Dendritic cell treated with granulocyte-macrophage colony-stimulating factor and Interleukin-4, amounts not matched to agents 40 ng/mL and 50 ng/mL, for 4 days (primary cell): ENCODE results near the gene NAALADL2.
"Not testable (repeated sequence)": the region's sequence is repeated elsewhere in the genome, so short reads cannot be mapped to it uniquely, and the experiment has no call there.

ENCODE experiments used
- H3K27ac Mint-ChIP-seq: one replicate; pipeline ENCODE4 v1.8.0; 2022; ENCODE audit warnings: mild to moderate bottlenecking, mixed read lengths
- H3K27me3 Mint-ChIP-seq: one replicate; pipeline ENCODE4 v1.8.0; 2022; ENCODE audit warnings: mild to moderate bottlenecking, mixed read lengths
- H3K36me3 Mint-ChIP-seq: one replicate; pipeline ENCODE4 v1.8.0; 2022; ENCODE audit warnings: low read depth, mixed read lengths
- H3K4me1 Mint-ChIP-seq: one replicate; pipeline ENCODE4 v1.8.0; 2022; ENCODE audit warnings: low read depth, mixed read lengths
- H3K4me3 Mint-ChIP-seq: one replicate; pipeline ENCODE4 v1.8.0; 2022; ENCODE audit warnings: mild to moderate bottlenecking, moderate library complexity, mixed read lengths
- H3K9me3 Mint-ChIP-seq: one replicate; pipeline ENCODE4 v1.8.0; 2022; ENCODE audit warnings: mixed read lengths
- intact Hi-C: fragments of 100-400 bp; cut with micrococcal nuclease; formaldehyde crosslinking; loops from one replicate; pipeline ENCODE4 v1.15.0; 2022

NAALADL2 gene

GRCh38 chr3:175127075-175127662 is 268.0 kb downstream of the NAALADL2 start:
- no peak overlapping the region for H3K4me3 Mint-ChIP-seq

GRCh38 chr3:175129126-175129525 is 270.0 kb downstream of the NAALADL2 start:
- Mint-ChIP-seq H3K4me3 (no peak overlapping the region), H3K27me3 (no peaks in the 10 kb centered on the region), H3K4me1 (no peaks in the 10 kb centered on the region), H3K27ac (no peak overlapping the region), H3K9me3 (peaks cover 32% of the 10 kb centered on the region), H3K36me3 (no peaks in the 10 kb centered on the region)
- intact Hi-C loops = no loop called here

More at GRCh38 chr3:175127075-175127662, 268.0 kb downstream of the NAALADL2 start:
- Mint-ChIP-seq H3K27me3 (no peaks in the 10 kb centered on the region), H3K27ac (no peak overlapping the region), H3K4me1 (no peaks in the 10 kb centered on the region), H3K36me3 (no peaks in the 10 kb centered on the region), H3K9me3 (peaks cover 20% of the 10 kb centered on the region)
- intact Hi-C loops = no loop called here

- Mint-ChIP-seq H3K4me3 (no peak overlapping the region), H3K9me3 (peaks cover 31% of the 10 kb centered on the region), H3K27ac (no peak overlapping the region), H3K36me3 (no peaks in the 10 kb centered on the region), H3K4me1 (no peaks in the 10 kb centered on the region), H3K27me3 (no peaks in the 10 kb centered on the region)
- intact Hi-C loops = no loop called here
Measured at GRCh38 chr3:175129571-175129970, 270.4 kb downstream of the NAALADL2 start.

GRCh38 chr3:175131866-175132265 is 272.7 kb downstream of the NAALADL2 start:
- H3K27ac Mint-ChIP-seq, H3K36me3 Mint-ChIP-seq, H3K27me3 Mint-ChIP-seq, H3K4me1 Mint-ChIP-seq, intact Hi-C loops, H3K4me3 Mint-ChIP-seq: not testable (repeated sequence)
- H3K9me3 Mint-ChIP-seq = peaks cover 16% of the 10 kb centered on the region

- intact Hi-C loops, H3K27ac Mint-ChIP-seq, H3K27me3 Mint-ChIP-seq, H3K36me3 Mint-ChIP-seq, H3K4me1 Mint-ChIP-seq, H3K4me3 Mint-ChIP-seq: not testable (repeated sequence)
- peaks cover 16% of the 10 kb centered on the region for H3K9me3 Mint-ChIP-seq
Measured at GRCh38 chr3:175132706-175133105, 273.6 kb downstream of the NAALADL2 start.

DNA sequence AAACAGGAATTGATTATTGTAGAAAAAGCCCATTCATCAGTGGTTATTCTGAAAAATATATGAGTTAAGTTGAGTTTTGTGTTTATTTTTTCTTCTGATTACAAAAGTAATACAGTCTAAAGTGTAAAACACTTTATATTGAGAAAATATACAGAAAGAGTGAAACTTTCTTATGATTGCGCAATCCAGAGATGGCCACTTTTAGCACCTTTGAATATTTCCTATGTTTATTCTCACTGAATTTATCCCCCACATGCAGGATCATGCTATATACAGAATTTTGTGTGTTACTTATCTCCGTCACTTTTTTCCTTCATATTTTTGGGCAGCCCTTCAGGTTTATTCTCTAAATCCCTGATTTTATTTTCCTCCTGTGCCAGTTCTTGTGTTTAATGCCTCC is 285.2 kb downstream of the NAALADL2 start:
- no peak overlapping the region for H3K4me3 Mint-ChIP-seq
- no peaks in the 10 kb centered on the region for H3K36me3 Mint-ChIP-seq
- no peaks in the 10 kb centered on the region for H3K27me3 Mint-ChIP-seq
- H3K27ac Mint-ChIP-seq = no peak overlapping the region
- intact Hi-C loops = no loop called here
- H3K9me3 Mint-ChIP-seq = peaks cover 34% of the 10 kb centered on the region
- H3K4me1 Mint-ChIP-seq = no peaks in the 10 kb centered on the region

GRCh38 chr3:175146258-175146657 is 287.1 kb downstream of the NAALADL2 start:
- Mint-ChIP-seq H3K4me3 (no peak overlapping the region), H3K27ac (no peak overlapping the region), H3K27me3 (no peaks in the 10 kb centered on the region), H3K4me1 (no peaks in the 10 kb centered on the region), H3K9me3 (peaks cover 20% of the 10 kb centered on the region), H3K36me3 (no peaks in the 10 kb centered on the region)
- intact Hi-C loops = no loop called here

DNA sequence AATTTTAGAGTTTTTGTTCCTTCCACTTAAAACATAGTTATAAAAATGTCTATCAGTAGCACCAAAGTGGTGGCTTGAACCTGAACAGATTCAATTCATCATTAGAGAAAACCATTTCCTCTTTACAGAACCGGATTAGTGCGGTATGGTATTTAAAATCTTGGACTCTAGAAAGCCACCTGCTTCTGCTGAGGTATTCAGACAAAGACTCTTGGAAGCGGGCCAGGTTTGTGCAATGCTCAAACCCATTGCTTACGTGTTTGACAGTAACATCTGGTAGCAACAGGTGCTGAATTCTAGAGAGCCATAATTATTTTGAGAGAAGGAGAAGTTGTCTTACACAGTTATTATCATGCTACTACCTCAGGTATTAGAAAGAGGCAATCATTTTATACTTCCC is 290.5 kb downstream of the NAALADL2 start:
- Mint-ChIP-seq H3K4me1 (no peaks in the 10 kb centered on the region), H3K4me3 (no peak overlapping the region), H3K36me3 (no peaks in the 10 kb centered on the region), H3K27ac (no peak overlapping the region), H3K9me3 (peaks cover 14% of the 10 kb centered on the region), H3K27me3 (no peaks in the 10 kb centered on the region)
- intact Hi-C loops = no loop called here

DNA sequence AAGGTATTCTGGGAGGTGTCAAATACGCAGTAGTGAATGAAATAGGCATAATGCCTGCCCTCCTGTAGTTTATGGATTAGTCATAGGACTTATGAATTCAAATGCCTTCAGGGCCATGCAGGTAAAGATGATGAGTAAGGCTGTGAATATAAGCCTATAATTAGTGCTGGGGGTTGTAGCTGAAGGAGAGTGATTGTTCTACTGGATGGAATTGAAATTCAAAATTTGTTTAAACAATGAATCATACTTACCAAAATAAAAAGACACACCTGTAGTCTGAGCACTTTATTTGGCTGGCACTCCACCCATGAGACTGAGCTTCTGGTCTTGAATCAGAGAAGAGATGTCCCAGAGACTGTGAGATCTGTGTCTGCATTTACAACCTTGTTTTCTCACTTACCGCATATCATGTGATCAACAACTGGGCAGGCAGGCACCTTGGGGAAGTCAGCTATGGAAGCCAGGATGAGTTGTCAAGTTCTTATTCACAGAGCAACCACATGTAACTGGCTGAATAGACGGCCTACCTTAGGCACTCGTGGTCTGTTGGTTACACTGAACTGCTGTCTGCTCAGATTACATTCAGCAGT is 291.8 kb downstream of the NAALADL2 start:
- Mint-ChIP-seq H3K27ac (no peak overlapping the region), H3K9me3 (peaks cover 16% of the 10 kb centered on the region), H3K27me3 (no peaks in the 10 kb centered on the region), H3K4me3 (no peak overlapping the region), H3K36me3 (no peaks in the 10 kb centered on the region), H3K4me1 (no peaks in the 10 kb centered on the region)
- intact Hi-C loops = no loop called here

DNA sequence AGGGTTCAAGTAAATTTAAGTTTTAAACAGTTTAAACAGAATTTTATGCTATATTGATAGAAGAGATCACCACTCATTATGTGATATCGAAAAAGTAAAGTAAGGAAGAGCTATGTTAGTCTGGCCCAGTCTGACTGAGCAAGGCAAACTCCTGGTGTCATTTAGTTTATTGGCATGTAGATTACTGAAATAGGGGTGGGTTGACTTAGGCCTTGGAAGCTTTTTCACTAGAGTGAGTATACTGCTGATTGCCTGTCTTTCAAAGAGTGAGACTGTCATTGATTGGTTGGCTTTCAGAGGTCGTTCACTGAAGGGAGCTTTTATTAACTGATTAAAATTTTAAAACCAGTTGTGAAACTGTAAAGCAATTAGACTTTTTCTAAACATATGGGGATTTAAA is 294.5 kb downstream of the NAALADL2 start:
- Mint-ChIP-seq H3K36me3 (no peaks in the 10 kb centered on the region), H3K27ac (no peak overlapping the region), H3K9me3 (peaks cover 8% of the 10 kb centered on the region), H3K27me3 (no peaks in the 10 kb centered on the region), H3K4me1 (no peaks in the 10 kb centered on the region), H3K4me3 (no peak overlapping the region)
- intact Hi-C loops = no loop called here

DNA sequence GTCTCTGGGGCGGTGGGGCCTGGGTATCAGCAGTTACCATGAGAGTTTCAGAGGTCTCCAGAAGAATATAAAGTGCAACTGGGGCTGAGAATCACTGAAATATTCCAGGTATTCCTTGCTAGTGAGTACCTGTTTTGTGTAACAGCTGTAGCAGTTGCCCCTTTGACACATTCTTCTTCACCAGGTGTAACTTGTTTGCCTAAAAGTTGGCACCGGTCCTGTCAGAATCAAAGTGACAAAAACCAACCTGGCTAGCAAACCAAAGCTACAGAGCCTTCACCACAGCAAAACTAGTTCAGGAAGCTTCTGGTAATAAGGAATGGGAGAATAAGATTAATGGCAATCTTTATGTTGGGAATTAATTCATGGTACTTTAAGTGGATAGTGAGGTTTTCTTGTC is 296.0 kb downstream of the NAALADL2 start:
- peaks cover 8% of the 10 kb centered on the region for H3K9me3 Mint-ChIP-seq

DNA sequence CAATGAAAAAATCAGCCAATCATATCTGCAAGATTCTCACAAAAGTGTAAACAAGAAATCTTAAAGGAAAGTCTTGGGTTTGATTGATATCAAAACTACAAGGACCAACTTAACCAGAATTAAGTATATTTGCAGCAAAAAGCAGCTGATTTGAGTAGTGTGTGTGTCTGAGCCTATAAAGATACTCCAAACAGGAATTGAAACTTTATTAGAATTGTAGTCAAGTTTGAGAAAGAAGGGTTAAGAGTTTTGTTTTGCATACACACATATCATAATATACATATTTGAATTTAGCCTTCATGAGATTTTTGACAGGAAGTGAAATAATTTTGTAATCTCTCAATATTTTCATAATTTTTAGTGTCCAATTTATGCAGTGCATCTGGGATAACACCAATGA is 300.1 kb downstream of the NAALADL2 start:
- intact Hi-C loops = no loop called here
- H3K27ac Mint-ChIP-seq = no peak overlapping the region
- no peaks in the 10 kb centered on the region for H3K4me1 Mint-ChIP-seq
- no peak overlapping the region for H3K4me3 Mint-ChIP-seq
- peaks cover 8% of the 10 kb centered on the region for H3K9me3 Mint-ChIP-seq
- H3K36me3 Mint-ChIP-seq = no peaks in the 10 kb centered on the region
- H3K27me3 Mint-ChIP-seq = no peaks in the 10 kb centered on the region

More for the DNA sequence above, 296.0 kb downstream of the NAALADL2 start:
- intact Hi-C loops = no loop called here
- Mint-ChIP-seq H3K27ac (no peak overlapping the region), H3K36me3 (no peaks in the 10 kb centered on the region), H3K4me1 (no peaks in the 10 kb centered on the region), H3K27me3 (no peaks in the 10 kb centered on the region), H3K4me3 (no peak overlapping the region)

DNA sequence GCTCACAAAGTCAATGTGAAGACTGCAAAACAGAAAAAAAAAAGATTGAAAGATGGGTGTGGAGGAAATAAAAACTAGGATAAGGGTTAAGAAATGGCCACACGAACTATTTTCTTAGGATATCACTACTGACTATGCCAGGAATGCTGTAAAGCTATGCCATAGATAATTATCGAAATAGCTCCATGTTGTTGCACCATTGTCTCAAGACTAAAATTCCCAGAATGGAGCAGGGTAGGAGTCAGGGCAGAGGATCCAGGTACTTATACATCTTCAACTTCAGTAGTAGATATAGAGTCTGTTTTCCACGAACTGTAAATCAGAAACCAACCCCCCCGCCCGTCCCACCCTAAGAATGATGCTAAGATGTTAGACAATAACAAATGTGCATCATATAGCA is 302.2 kb downstream of the NAALADL2 start:
- no peaks in the 10 kb centered on the region for H3K4me1 Mint-ChIP-seq
- no peak overlapping the region for H3K4me3 Mint-ChIP-seq
- no peaks in the 10 kb centered on the region for H3K9me3 Mint-ChIP-seq
- no peak overlapping the region for H3K27ac Mint-ChIP-seq
- intact Hi-C loops = no loop called here
- no peaks in the 10 kb centered on the region for H3K27me3 Mint-ChIP-seq
- H3K36me3 Mint-ChIP-seq = no peaks in the 10 kb centered on the region

- Mint-ChIP-seq H3K27me3 (no peaks in the 10 kb centered on the region), H3K27ac (no peak overlapping the region), H3K9me3 (no peaks in the 10 kb centered on the region), H3K36me3 (no peaks in the 10 kb centered on the region), H3K4me1 (no peaks in the 10 kb centered on the region), H3K4me3 (no peak overlapping the region)
- intact Hi-C loops = no loop called here
Measured at GRCh38 chr3:175163686-175164085, 304.6 kb downstream of the NAALADL2 start.

DNA sequence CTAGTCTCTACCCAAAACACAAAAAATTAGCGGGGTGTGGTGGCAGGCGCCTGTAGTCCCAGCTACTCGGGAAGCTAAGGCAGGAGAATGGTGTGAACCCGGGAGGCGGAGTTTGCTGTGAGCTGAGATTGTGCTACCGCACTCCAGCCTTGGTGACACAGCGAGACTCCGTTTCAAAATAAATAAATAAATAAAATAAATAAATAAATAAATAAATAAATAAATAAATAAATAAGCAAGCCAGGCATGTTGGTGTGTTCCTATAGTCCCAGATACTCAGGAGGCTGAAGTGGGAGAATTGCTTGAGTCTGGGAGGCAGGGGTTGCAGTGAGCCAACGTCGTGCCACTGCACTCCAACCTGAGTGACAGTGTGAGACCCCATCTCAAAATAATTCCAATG is 314.0 kb downstream of the NAALADL2 start:
- H3K4me1 Mint-ChIP-seq, intact Hi-C loops, H3K36me3 Mint-ChIP-seq, H3K27ac Mint-ChIP-seq, H3K27me3 Mint-ChIP-seq, H3K9me3 Mint-ChIP-seq, H3K4me3 Mint-ChIP-seq: not testable (repeated sequence)
